SIG-M5 treated with dmso at 0.1 percent for 504 hours (cell line): Measurements from ENCODE around the gene ZNRF1.

ENCODE experiments used
- DNase-seq: peaks from one replicate; lab custom pipeline; 2025; ENCODE audit not compliant: unreplicated experiment; lab: John Stamatoyannopoulos, UW

The ZNRF1 gene

GRCh38 chr16:75111514-75111940 is 112.7 kb downstream of the ZNRF1 start:
- no peak for DNase-seq

GRCh38 chr16:75111961-75112733 is 113.3 kb downstream of the ZNRF1 start:
- DNase-seq, result no peak

- DNase-seq, result no peak
These were observed 114.1 kb downstream of the ZNRF1 start for GRCh38 chr16:75112734-75113491.

- no peak for DNase-seq
These were observed 114.8 kb downstream of the ZNRF1 start for GRCh38 chr16:75113541-75114121.

GRCh38 chr16:75114179-75114945 is 115.5 kb downstream of the ZNRF1 start:
- DNase-seq, result no peak

GRCh38 chr16:75114946-75115825 is 116.4 kb downstream of the ZNRF1 start:
- no peak for DNase-seq

- DNase-seq, result peak; percentile 72
These were observed 117.5 kb downstream of the ZNRF1 start, which contains the start of gene LDHD for GRCh38 chr16:75116081-75116910. Gene LDHD (minus strand): TSS chr16:75116780. CDS start chr16:75116720, 60 bp downstream.

- no peak for DNase-seq
These were observed 118.1 kb downstream of the ZNRF1 start for GRCh38 chr16:75116911-75117245.

- no peak for DNase-seq
These were observed 120.2 kb downstream of the ZNRF1 start for GRCh38 chr16:75118943-75119539.

GRCh38 chr16:75120253-75120652 is 121.4 kb downstream of the ZNRF1 start:
- DNase-seq, result no peak

- DNase-seq, result no peak
These were observed 123.2 kb downstream of the ZNRF1 start for GRCh38 chr16:75121949-75122568.

GRCh38 chr16:75122609-75123008 is 123.8 kb downstream of the ZNRF1 start:
- no peak for DNase-seq

- DNase-seq, result no peak
These were observed 129.0 kb downstream of the ZNRF1 start for GRCh38 chr16:75127713-75128415.

- peak; percentile 3 for DNase-seq
These were observed 130.8 kb downstream of the ZNRF1 start for GRCh38 chr16:75129421-75130149.

- DNase-seq, result peak; percentile 31
These were observed 131.4 kb downstream of the ZNRF1 start for GRCh38 chr16:75130150-75130771.

- no peak for DNase-seq
These were observed 132.3 kb downstream of the ZNRF1 start for GRCh38 chr16:75131081-75131480.

GRCh38 chr16:75138233-75138632 is 139.4 kb downstream of the ZNRF1 start:
- no peak for DNase-seq
